Activated B cell treated with CpG ODN at 0.5 μM for 24 hours (primary cell): ENCODE measurements around the gene CDH15. TPM values are rescaled to one million over a fixed set of nuclear protein-coding genes. Genes with fewer than 3 reads are reported as not detected.

ENCODE experiments used
- ATAC-seq: fragments of 200-7000 bp; cut with Tn5 transposase; one replicate; pipeline ENCODE4 v1.10.0; 2021; ENCODE audit warnings: low read depth, mild to moderate bottlenecking, moderate library complexity
- CTCF ChIA-PET: fragments of 350-600 bp; sonication (Branson Sonifier 250); formaldehyde crosslinking; loops from one replicate; lab custom pipeline; 2021; ENCODE audit warnings: antibody characterized with exemption; lab: Charles Lee
- POLR2A ChIA-PET: fragments of 350-600 bp; sonication (Branson Sonifier 250); formaldehyde crosslinking; loops from one replicate; lab custom pipeline; 2021; ENCODE audit warnings: antibody characterized with exemption; lab: Charles Lee
- DNase-seq: peaks from one replicate; pipeline ENCODE4 v3.0.0; 2022
- H3K27ac Mint-ChIP-seq: one replicate; pipeline ENCODE4 v1.8.0; 2020; ENCODE audit warnings: mixed read lengths
- H3K27me3 Mint-ChIP-seq: one replicate; pipeline ENCODE4 v1.8.0; 2021; ENCODE audit warnings: mixed read lengths
- H3K36me3 Mint-ChIP-seq: one replicate; pipeline ENCODE4 v1.8.0; 2021; ENCODE audit warnings: low read depth, mixed read lengths
- H3K4me1 Mint-ChIP-seq: one replicate; pipeline ENCODE4 v1.8.0; 2021; ENCODE audit warnings: mixed read lengths
- H3K4me3 Mint-ChIP-seq: one replicate; pipeline ENCODE4 v1.8.0; 2020; ENCODE audit warnings: mild to moderate bottlenecking, mixed read lengths
- H3K9me3 Mint-ChIP-seq: one replicate; pipeline ENCODE4 v1.8.0; 2020; ENCODE audit warnings: mixed read lengths
- intact Hi-C: fragments of 100-400 bp; cut with micrococcal nuclease; formaldehyde crosslinking; loops from one replicate; pipeline ENCODE4 v1.15.1; 2024
- total RNA-seq: library from RNA; stranded (reverse); gene quantifications from 2 replicates; pipeline ENCODE4 v1.2.3, GENCODE V29; 2022
- TF ChIP-seq, protein P1 (sequence below): fragments of 200-600 bp; IDR thresholded peaks from one replicate; pipeline ENCODE4 v1.8.0; 2022; ENCODE audit warnings: antibody characterized with exemption, mild to moderate bottlenecking

Gene CDH15
- total RNA-seq, 1 donor from 2014 or later: not detected

DNA sequence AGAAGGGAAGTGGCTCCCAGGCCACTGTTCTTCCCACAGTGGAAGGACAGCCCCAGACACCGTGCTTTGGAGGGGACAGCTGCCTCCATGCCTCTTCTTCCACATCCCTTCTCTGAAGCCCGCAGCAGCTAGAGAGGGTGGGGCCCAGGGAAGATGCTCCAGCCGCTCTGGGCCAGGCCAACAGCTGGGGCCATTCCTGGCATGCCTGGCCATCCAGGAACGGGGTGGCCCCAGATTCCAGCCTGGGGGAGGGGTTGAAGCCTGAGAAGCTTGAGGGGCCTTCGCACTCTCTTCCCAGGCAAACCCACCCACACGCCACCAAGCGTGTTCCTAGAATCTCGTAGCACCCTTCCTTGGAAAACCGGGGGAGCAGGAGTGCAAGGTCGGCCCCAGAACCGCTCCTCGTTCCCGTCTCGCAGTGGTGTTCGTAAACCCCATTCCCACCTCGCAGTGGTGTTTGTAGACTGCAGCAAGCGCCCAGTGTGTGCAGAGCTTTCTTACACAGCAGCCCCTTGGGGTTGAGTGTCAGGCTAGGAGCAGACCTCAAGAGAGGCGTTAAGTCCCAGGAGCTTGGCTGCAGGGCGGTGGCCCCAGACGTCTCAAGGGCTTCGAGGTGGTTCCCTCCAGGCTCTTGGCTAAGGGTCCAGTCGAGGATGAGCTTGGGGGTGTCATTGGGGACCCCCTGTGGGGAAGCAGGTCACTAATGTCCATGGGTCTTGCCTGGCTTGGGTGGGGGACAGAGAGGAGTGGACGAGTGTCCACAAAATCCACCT is 2.7 kb downstream of the CDH15 start:
- H3K27ac Mint-ChIP-seq: no peak overlapping the region
- intact Hi-C loops: loop anchor here (5.0 to 10.0 kb wide), 2 partner anchors 77 to 719 kb away; partner anchors contain the start of gene ZFPM1
- TF ChIP-seq, protein P1, sequence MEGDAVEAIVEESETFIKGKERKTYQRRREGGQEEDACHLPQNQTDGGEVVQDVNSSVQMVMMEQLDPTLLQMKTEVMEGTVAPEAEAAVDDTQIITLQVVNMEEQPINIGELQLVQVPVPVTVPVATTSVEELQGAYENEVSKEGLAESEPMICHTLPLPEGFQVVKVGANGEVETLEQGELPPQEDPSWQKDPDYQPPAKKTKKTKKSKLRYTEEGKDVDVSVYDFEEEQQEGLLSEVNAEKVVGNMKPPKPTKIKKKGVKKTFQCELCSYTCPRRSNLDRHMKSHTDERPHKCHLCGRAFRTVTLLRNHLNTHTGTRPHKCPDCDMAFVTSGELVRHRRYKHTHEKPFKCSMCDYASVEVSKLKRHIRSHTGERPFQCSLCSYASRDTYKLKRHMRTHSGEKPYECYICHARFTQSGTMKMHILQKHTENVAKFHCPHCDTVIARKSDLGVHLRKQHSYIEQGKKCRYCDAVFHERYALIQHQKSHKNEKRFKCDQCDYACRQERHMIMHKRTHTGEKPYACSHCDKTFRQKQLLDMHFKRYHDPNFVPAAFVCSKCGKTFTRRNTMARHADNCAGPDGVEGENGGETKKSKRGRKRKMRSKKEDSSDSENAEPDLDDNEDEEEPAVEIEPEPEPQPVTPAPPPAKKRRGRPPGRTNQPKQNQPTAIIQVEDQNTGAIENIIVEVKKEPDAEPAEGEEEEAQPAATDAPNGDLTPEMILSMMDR: no peak
- ChIA-PET POLR2A (interaction anchor here (0.6 kb wide), 1 partner anchor 13 kb away, joined by 5 read pairs; no protein-coding TSS in a partner anchor), CTCF (no interaction called here)
- H3K4me1 Mint-ChIP-seq: peaks cover 8% of the 10 kb centered on the region
- DNase-seq: no peak
- no peaks in the 10 kb centered on the region for H3K9me3 Mint-ChIP-seq
- no peak for ATAC-seq
- no peak overlapping the region for H3K4me3 Mint-ChIP-seq
- H3K27me3 Mint-ChIP-seq: peaks cover 2% of the 10 kb centered on the region
- H3K36me3 Mint-ChIP-seq: no peaks in the 10 kb centered on the region

DNA sequence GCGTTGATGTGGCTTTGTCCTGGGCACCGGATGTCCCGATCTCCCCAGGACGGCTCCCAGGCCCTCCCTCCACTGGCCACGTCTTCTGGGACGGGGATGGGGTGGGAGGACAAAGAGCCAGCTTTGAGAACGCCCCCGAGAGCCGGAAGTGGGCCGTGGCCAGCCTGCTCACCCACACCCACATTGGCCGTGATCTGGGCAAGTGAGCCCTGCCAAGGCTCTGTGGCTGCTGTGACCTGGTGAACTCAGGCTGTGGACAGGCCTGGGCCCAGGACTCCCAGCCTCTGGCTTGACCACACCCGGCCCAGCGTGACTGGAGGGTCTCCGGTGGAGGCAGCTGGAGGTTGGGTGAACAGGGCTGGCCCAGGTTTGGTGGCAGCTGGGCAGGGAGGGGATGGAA is 3.3 kb downstream of the CDH15 start:
- POLR2A ChIA-PET: no interaction called here

DNA sequence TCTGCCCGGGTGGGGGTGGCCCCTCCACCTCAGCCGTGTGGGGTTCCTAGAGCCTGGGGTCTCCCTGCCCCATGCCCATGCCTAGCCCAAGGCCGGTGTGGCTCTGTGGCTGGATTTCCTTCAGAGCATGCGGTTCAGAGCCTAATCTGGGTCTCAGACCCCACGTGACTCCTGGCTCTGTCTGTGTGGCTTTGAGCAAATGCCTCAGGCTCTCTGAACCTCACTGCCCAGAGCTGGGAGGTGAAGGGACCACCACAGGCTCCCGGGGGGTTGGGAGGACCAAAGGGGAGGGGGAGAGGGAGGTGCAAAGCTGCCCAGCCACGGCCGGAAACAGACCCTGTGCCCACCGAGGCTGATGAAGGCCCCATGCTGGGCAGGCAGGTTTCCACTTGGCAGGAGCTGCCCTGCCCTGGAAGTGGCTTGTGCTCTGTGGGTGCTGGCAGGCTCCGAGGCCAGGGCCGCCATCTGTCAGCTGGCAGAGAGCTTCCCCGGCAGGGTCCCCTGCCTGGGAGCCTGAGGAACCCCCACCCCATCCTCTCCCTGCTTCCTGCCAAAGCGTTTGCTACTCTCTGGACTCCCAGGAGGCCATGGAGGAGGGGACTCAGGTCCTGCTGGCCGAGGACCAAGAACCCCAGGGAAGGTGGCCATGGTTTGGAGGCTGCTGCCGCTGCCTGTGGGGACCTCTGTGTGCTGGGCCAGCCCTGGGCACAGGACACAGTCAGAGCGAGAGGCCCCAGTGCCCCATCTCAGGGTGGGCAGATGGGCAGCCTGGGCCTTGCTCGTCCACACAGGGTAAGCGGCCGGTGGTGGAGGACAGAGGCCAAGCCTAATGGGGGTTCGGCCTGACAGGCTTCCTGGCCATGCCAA is 4.0 kb downstream of the CDH15 start:
- intact Hi-C loops: loop anchor here (10.0 kb wide), 1 partner anchor 721 kb away; the partner anchor contains the start of gene ZFPM1
- Mint-ChIP-seq H3K4me1 (peaks cover 5% of the 10 kb centered on the region), H3K36me3 (no peaks in the 10 kb centered on the region), H3K27ac (no peak overlapping the region), H3K27me3 (peaks cover 2% of the 10 kb centered on the region), H3K4me3 (no peak overlapping the region), H3K9me3 (no peaks in the 10 kb centered on the region)
- TF ChIP-seq, protein P1: no peak
- ChIA-PET POLR2A (no interaction called here), CTCF (no interaction called here)
- ATAC-seq (no peak), DNase-seq (no peak)

More for the DNA sequence above, 3.3 kb downstream of the CDH15 start:
- DNase-seq (no peak), ATAC-seq (no peak)
- Mint-ChIP-seq H3K36me3 (no peaks in the 10 kb centered on the region), H3K27me3 (peaks cover 2% of the 10 kb centered on the region), H3K4me3 (no peak overlapping the region), H3K9me3 (no peaks in the 10 kb centered on the region), H3K4me1 (peaks cover 8% of the 10 kb centered on the region), H3K27ac (no peak overlapping the region)
- TF ChIP-seq, protein P1: no peak
- intact Hi-C loops: loop anchor here (5.0 to 10.0 kb wide), 2 partner anchors 78 to 720 kb away; partner anchors contain the start of gene ZFPM1
- CTCF ChIA-PET: no interaction called here

DNA sequence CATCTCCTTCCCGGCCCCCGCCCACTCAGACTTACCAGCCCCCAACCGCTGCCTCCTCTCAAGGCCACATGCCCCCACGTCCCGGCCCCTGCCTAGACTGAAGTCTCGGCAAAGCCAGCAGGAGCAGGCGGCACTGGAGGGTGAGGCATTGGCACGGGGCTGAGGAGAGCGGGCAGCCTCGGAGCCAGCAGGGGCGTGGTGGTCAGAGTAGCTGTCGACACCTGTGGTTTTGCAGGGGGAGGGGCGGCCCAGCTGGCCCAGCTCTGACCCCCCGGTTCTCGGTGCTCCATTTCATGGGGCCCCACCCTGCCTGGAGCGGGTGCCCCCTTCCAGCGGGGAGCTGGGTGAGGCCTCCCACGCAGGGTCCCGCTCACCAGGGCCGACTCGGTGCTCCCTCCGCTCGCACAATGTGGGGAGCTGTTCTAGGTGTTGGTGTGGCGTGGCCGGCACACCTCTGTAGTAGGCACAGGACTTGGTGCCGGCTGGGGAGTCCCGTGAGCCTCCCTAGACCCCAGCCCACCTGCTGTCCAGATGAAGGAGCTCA is 4.7 kb downstream of the CDH15 start:
- intact Hi-C loops: loop anchor here (10.0 kb wide), 1 partner anchor 721 kb away; the partner anchor contains the start of gene ZFPM1
- H3K27me3 Mint-ChIP-seq: no peaks in the 10 kb centered on the region
- ChIA-PET CTCF (no interaction called here), POLR2A (no interaction called here)
- H3K9me3 Mint-ChIP-seq: no peaks in the 10 kb centered on the region
- DNase-seq (no peak), ATAC-seq (no peak)
- no peak overlapping the region for H3K27ac Mint-ChIP-seq
- no peaks in the 10 kb centered on the region for H3K4me1 Mint-ChIP-seq
- H3K36me3 Mint-ChIP-seq: no peaks in the 10 kb centered on the region
- TF ChIP-seq, protein P1: no peak
- H3K4me3 Mint-ChIP-seq: no peak overlapping the region
